Fibroblast of pulmonary artery (primary cell): ENCODE results near the gene ISM2.
"Not testable (repeated sequence)": the region's sequence is repeated elsewhere in the genome, so short reads cannot be mapped to it uniquely, and the experiment has no call there.

Source experiments
- DNase-seq: peaks from one replicate; pipeline ENCODE4 v3.0.0-alpha.2; 2010; ENCODE audit warnings: low read depth
- H3K4me3 ChIP-seq: replicated peaks from 2 replicates; pipeline ENCODE4 v1.5.1; 2011; ENCODE audit warnings: low read depth, mild to moderate bottlenecking, control low read depth, low read length, moderate library complexity
- CTCF ChIP-seq: IDR thresholded peaks from 2 replicates; pipeline ENCODE4 v1.5.1; 2011; ENCODE audit warnings: mild to moderate bottlenecking, control low read depth, low read length, inconsistent platforms; ENCODE audit errors: missing control alignments

The ISM2 gene

GRCh38 chr14:77542421-77543239 lies 44.0 kb upstream of the ISM2 start:
- no peak for TF ChIP-seq CTCF
- peak; percentile 51 for DNase-seq
- no peak overlapping the region for H3K4me3 ChIP-seq

- no peak overlapping the region for H3K4me3 ChIP-seq
- no peak for TF ChIP-seq CTCF
- no peak for DNase-seq
These were observed 43.3 kb upstream of the ISM2 start for GRCh38 chr14:77541905-77542304.

- not testable (repeated sequence) for H3K4me3 ChIP-seq, DNase-seq
These were observed 38.3 kb upstream of the ISM2 start for GRCh38 chr14:77536951-77537350.

GRCh38 chr14:77531071-77531470 lies 32.5 kb upstream of the ISM2 start:
- no peak for TF ChIP-seq CTCF
- no peak overlapping the region for H3K4me3 ChIP-seq
- no peak for DNase-seq

GRCh38 chr14:77529963-77530362 lies 31.3 kb upstream of the ISM2 start:
- peak; percentile 39 for DNase-seq
- no peak overlapping the region for H3K4me3 ChIP-seq
- no peak for TF ChIP-seq CTCF

- no peak for TF ChIP-seq CTCF
- DNase-seq: no peak
- no peak overlapping the region for H3K4me3 ChIP-seq
These were observed 30.6 kb upstream of the ISM2 start for GRCh38 chr14:77529213-77529612.

- DNase-seq, H3K4me3 ChIP-seq: not testable (repeated sequence)
These were observed 30.1 kb upstream of the ISM2 start for GRCh38 chr14:77528701-77529100.

- H3K4me3 ChIP-seq: no peak overlapping the region
- TF ChIP-seq CTCF: no peak
- DNase-seq: no peak
These were observed 27.6 kb upstream of the ISM2 start for GRCh38 chr14:77526266-77526665.
